NCI-H1417 treated with DMSO at 0.1 percent for 48 hours (cell line): ENCODE results near the gene DYNLT1.
"Not testable (repeated sequence)": the region's sequence is repeated elsewhere in the genome, so short reads cannot be mapped to it uniquely, and the experiment has no call there.

Experiments used
- DNase-seq: peaks from one replicate; lab custom pipeline; 2025; lab: John Stamatoyannopoulos, UW

The DYNLT1 gene

DNA sequence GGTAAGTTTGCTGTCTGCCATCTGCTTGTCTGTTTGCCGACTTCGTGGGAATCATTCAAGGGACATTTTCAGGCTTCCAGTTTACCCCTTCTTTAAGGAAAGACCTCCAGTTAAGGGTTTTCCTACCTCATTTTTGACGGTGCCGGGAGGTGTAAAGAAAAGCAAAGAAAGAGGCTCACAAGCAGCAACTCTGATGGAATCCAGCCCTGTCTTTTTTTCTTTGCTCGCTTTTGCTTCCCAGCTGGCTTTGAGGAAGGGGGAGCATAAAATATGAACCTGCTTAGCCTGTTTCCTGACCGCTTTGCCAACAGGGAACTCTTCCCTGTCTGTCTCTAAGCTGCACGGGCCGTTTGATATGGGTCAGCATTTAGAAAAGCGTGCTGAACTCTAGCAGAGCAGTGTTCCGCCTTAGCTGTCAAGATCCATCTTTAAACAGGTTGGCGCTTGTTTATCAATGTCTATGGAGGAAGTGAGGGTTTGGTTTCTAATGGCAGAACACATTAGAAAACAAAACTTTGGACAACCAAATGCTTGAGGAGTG is 19.2 kb upstream of the DYNLT1 start:
- DNase-seq = no peak

DNA sequence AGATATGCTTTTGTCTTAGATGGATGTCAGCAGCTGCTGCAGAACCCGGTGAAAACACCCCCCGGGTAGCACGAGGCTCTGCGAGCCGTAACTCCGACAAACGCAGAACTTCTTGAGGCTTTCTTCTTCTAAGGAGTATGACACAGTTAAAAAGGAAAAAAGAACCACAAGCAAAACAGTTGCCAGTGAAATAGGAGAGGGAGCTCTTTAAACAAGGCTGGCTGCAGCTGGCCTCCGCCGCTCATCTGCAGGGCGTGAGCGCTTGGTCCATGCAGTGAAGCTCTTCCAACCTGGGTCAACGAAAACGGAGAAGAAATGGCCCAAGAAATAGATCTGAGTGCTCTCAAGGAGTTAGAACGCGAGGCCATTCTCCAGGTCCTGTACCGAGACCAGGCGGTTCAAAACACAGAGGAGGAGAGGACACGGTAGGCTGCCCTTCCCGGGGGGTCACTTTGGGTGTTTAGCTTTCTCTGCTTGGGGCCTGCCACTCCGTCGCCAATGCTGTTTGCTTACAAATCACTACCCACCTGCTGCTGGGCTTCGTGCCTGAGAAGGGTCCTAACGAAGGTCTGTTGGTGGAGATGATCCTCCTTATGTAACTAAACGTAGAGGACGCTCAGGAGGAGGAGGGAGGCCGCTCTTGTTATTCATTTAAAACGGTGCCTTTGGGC is 18.5 kb upstream of the DYNLT1 start:
- DNase-seq = peak; percentile 64

DNA sequence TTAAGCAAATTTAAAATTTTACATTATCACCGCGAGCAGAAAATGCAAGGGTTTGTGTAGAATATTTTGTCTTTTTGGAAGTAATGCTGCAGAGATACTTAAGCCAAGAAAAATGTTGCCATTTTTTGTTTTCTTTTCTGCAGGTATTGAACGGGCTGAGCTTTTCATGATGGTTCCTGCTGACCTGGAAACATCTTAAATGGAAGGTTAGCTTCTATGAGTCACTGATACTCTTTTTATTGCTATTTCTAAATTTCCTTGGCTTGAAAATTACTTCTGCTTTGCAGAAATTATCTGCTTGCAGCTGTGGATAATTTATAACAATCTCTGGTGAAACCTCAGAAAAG is 18.0 kb upstream of the DYNLT1 start:
- no peak for DNase-seq

DNA sequence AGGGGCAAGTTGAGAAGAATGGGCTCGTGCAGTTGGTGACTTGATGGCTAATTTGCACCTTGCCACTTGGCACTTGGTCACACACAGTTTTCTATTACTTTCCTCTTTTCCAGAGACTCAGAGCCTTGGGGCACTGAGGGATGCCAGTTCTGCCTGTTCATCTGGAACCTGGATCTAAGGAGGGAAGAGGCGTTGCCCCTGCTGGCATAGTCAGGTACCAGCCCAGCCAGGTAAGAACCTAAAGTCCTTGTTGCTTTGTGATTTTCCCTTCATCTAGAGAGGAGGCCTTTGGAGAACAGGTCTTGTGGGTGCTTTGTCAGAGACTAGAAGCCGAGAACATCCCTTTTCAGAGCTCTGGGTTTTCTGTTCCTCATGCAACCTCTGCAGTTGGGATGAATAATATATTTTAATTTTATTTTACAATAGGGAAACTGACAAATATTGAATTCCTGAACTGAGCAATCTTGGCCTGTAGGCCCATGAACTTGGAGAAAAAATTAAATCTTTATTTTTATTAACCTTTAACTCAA is 16.7 kb upstream of the DYNLT1 start:
- no peak for DNase-seq

DNA sequence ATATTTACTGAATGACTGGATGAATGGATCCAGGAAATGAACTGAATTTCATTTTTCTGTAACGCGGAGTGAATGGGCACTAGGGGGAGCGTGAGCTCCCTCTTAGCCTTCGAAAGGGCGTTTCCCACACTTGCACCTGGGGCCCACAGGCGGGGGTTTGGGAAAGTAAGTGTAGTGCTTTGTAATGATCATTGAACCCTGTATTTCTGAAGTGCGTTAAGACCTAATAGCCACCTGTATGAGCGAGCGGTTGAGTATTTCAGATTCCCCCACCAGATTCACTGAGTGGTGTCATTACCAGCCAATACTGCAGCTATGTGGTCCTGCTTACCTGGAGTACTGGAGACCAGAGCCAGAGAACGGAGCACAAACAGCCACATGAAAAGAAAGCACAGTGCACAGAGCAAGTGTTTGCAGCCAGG is 15.8 kb upstream of the DYNLT1 start:
- no peak for DNase-seq

DNA sequence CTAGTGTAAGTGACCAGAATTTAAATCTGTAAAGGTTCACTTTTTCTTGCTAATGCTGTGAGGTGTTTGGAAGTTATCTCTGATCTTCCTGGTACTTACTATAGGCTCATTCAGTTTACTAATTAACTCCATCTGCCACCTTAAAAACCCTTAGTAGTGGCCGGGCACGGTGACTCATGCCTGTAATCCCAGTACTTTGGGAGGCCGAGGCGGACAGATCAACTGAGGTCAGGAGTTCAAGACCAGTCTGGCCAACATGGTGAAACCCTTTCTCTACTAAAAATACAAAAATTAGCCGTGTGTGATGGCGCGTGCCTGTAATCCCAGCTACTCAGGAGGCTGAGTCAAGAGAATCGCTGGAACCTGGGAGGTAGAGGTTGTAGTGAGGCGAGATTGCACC is 12.4 kb upstream of the DYNLT1 start:
- DNase-seq = not testable (repeated sequence)

DNA sequence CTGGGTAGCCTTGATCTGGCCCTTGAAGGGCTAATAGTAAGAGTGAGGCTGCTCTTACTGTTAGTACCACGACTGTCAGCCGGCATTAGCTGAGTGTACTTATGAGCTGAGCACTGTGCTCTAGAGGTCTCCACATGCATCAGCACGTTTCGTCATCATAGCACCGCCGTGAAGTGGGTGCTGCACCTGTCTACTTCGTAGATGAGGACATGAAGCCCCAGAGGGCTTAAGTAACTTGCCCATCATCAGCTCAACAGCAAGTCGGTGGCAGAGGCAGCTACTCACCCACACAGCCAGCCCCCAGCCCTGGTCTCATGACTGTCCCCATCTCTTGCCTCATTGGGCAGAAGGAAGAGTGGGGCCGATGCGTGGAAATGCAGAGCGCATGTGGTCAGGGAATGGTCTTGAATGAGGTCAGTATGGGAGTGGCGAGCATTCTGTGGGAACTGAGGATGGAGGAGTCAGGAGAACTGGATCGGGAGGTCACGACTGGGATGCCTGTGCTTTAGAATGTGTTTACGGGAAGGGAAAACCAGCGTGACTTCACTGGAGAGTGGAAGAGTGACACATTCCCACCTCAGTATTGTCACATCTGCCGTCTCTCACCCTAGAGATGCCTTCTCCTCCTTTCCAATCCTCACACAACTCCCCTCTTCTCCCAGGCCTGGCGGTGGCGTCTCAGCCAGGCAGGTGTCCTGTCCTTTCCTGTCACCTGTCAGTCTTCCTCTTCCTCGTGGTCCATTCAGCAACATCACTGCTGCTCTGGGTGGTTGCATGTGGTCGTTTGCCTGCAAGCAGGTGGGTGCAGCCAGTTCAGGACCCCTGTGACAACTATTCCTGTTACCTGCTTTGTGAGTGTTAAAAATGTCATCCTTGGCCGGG is 11.3 kb upstream of the DYNLT1 start:
- no peak for DNase-seq

DNA sequence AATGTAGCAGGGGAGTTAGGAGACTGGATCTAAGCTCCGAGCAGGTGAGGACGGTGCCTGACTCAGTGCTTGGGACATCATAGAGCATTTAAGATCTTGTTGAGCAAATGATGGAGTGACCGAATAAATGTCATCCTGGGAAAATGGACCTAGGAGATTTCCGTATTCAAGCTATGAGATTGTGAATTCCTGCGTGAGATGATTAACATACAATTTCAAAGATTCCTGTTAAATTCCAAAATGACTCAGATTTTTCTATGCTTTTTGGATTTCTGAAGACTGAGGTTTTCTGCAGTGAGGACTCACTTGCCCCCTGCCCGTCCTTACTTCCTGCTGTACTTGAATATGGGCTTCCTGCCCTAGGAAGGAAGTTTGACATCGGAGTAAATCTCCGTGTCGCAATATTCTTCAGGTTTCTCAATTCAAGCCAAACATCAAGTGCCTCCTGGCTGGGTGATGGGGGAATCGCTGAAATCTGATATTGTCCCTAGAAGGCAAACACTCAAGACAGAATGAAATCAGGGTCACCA is 10.5 kb upstream of the DYNLT1 start:
- DNase-seq = no peak

DNA sequence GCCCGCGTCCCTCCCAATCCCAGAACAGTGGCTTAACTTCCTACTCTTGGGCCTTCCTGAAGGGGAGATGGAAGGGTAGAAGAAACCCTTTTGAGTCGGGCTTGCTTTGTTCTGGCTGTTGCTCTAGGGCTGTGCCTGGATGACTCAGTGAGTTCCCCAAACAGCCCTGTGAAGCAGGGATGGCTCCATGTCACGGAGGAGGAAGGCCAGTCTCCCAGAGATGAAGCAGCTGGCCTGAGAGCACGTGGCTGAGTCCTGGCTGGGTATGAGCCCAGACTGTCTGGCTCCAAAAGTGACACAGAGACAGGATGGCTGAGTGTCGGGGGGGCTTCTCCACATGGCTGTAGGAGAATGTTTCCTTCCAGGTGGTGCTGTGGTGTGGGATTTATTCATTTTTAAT is 10.0 kb upstream of the DYNLT1 start:
- DNase-seq = no peak

DNA sequence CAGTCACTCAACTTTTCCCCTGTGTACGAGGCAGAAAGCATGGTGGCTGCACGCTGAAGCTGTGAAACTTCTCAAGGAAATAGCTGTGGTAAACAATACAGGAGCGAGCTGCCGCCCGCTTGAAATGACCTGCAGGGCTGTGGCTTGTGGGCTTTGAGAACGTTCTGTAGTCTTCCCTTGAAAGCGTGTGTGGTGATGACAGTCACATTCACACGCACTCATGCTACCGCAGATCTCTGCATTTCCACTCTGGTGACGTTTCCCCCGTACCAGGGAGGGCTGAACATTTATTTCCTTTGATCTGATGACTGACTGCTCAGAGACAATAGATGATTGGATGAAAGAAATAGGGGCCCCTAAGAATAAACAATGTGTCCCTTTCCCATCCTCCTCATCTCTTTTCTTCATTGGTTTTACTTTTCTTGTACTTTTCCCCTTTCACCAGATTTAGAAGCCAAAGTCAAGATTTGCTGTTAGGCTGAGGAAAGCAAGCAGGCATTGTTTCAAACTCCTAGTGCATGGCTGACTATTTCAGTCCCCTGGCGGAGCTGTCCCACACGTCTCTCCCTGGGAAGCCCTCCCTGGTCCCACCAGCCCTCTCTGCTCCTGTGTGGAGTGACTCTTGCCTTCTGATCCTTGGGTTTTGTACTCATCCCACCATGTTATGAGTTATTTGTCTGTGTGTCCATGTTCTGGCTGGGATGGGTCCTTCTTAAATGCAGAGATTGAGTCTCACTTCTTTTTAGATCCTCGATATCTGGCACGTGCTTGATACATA is 9.2 kb upstream of the DYNLT1 start:
- DNase-seq = no peak

DNA sequence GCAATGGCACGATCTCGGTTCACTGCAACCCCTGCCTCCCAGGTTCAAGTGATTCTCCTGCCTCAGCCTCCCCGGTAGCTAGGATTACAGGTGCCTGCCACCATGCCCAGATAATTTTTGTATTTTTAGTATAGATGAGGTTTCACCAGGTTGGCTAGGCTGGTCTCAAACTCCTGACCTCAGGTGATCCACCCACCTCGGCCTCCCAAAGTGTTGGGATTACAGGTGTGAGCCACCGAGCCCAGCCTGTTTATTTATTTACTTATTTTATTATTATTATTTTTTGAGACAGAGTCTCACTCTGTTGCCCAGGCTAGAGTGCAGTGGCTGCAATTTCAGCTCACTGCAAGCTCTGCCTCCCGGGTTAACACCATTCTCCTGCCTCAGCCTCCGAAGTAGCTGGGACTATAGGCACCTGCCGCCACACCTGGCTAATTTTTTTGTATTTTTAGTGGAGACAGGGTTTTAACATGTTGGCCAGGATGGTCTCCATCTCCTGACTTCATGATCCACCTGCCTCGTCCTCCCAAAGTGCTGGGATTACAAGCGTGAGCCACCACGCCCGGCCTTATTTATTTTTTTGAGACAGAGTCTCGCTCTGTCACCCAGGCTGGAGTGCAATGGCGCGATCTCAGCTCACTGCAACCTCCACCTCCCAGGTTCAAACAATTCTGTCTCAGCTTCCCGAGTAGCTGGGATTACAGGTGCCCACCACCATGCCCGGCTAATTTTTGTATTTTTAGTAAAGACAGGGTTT is 7.6 kb upstream of the DYNLT1 start:
- DNase-seq = not testable (repeated sequence)

DNA sequence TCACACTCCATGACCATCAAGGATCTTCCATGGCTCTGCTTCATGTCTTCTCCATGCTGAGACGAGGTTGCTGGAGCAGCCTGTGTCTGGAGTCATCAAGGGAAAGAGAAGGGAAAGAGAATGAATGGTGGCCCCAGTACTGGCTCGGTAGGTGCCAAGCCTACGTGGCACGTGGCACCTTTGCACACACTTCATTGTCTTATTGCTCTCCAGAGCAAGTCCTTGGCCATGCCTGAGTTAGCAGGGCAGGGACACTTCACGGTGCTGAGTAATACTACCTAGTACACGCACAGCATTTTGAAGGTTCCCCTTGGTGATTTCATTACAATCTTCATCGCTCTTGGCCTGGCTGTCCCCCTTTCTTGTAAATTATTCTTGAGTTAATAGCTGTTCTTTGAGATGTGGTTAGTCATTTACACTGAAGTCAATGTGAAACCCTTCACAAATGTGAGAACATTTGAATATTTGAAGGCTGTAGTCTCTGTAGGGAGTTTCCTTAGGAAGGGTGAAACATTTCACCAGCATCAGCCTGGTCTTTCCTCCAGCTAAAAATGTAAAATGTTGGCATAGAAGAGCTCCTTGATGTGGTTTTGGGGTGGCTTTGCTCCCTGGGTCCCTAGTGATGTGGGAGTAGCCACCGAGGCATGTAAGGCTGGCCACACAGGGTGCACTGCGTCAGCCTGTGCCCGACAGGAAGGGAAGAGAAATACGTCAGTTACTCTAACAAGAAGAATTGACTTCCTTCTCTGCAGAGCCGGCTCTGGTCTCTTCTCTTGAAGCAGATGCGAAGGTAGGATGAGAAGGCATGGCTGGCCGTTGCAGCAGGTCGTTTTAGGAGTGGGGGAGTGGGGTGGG is 5.0 kb upstream of the DYNLT1 start, which contains the start of gene SYTL3:
SYTL3 (plus strand) TSS at position 766 of the 855 bp plus-strand sequence. CDS start 13,215 bp downstream, outside the sequence.
- DNase-seq = no peak

DNA sequence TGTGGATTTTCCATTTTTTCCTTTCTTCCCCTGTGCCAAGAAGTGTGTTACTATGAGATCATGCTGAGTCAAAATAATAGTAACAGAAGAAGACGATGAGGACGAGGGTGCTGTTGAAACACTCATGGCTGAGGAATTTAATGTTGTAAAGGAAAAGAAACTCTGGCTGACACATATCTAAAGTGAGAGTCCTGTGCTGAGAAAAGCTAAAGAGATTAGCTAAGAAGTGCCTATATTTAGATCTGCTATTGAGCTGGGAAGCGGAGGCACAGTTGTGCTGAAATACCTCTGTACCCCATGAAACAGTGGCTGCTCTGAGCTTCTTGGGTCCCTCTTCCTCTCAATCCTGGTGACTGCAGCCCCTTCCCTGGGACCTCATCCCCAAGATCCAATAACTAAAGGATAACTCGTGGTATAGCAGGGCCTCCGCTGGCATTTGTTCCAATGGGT is 4.2 kb upstream of the DYNLT1 start:
- DNase-seq = no peak

DNA sequence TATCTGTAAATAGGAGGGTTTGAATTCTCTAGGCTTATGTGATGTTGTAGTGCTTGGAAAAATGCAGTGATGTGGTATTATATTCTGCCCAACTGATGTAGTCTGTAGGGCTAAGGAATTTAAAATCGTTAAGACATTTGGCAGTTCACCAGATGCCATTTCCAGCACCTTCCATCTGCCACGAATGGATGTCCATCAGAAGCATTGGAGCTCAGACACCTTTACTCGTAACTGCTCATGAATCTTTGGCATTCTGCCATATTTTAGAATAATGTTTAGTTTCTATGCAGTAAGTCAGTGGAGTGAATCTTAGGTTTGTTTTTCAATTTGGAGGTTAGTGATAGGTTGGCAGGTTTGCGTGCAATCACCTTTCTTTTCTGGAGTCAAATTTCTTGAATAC is 3.0 kb upstream of the DYNLT1 start:
- DNase-seq = no peak

DNA sequence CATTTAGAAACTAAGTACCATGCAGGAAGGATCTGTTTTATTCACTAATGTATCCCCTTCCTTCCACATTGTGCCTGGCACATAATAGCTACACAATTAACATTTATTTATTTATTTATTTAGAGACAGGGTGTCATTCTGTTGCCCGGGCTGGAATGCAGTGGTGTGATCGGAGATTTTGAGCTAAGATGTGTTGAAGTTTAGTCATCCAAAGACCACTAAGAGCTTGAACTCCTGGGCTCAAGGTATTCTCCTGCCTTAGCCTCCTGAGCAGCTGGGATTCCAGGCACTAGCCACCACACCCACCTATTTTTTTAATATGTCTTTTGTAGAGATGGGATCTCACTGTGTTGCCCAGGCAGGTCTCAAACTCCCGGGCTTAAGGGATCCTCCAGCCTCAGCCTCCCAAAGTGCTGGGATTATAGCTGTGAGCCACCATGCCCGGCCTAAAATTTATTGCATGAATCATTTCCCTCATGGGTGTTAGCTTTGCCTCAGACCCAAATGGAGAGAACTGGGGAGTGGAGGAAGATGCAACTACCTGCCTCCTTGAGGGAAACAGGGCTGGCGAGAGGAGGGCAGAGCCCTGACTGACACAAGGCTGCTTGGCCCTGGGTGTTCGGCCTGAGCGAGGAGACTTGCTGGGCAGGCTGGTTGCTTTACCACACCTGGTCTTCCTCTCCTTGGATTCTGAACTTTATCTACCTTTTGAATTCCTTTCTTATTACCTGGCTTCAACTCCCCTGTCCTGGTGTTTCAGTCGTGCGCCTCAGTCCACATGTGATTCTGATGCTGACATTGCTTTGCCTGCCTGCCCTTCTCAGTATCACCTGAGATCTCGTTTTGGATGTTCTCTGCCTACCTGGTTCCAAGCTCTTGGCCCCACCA is 1.7 kb upstream of the DYNLT1 start:
- DNase-seq = no peak

DNA sequence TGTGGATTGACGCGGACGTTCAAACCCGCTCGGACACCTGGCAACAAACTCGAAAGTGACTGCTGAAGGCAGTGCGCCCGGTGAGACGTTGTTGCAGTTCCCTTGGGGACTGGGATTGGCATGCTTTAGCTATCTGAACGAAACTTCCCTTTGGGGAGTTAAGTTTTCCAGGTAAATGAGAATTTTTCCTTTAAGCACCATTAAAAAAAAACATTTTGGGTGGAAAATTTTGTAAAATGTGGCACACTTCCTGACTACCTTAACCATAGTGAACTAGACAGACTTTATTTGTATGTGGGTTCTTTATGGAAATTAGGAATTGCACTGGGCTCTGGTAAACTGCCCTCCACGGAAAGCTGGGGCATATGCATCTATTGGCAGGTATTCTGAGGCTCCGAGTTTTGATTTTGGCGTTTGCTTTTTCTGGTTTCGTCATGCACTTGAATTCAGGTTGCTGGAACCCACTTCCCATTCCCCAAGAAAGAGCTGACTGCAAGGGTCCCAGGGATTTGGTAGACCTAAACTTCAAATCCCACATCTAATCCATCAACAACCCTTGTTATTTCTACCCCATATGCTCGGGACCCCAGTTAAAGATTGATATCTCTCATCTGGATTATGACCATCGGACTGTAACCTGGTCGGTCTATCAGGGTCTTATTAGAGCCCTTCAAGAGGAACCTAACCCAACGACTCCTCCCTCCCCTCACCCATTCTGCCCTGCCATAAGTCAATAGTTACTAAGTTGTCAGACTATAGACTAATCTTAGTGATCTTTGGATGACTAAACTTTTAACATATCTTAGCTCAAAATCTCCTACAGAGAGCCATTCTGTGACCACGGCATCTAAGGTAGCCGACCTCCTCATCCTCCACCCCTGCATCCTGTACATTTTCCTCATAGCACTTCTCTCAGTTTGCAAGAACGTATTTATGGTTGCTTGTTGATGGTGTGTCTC is 800 bp upstream of the DYNLT1 start:
- DNase-seq = no peak

DNA sequence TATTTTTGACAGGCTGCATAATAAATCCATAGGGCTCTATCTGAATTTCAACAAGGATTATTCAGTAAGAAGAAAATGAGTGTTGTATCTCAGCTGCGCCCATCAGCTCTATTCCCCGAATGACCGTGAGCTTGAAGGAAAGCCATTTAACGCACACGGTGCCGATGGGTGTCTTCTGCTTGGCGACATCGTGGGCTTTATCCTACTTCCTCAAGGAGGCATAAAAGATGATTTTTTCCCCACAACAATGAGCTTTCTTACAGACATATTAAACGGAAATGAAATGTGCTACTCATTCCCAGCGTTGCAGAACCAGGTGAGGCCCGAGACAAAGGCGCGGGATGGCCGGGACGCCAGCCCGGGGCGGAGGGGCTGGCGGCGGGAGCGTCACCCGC is 710 bp downstream of the DYNLT1 start:
- DNase-seq = no peak

DNA sequence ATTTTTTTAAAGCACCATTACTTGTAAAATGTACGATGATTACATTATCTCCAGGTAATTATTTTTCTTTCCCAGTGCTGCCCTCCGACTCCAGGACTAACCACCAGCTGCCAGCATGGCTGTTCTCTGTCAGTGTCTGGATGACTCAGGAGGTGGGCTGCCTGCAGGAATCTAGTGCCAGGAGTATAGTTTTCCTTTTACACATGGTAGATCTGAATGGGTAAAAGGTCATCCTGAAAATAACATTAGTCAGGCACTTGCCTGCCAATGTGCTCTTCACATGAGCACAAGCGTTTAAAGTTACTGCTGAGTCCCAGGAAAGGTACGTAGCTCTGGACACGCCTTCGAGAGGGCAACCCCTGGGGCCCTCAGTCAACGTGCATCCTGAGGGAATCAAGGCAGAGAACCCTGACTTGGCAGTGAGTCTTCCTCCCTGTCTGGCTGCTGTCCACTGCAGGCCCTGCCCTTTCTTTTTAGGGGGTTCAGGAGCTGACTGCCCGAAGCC is 2.4 kb downstream of the DYNLT1 start:
- no peak for DNase-seq
